OCI-M1 (cell line): ENCODE measurements around the gene IKZF1.
A peak's percentile ranks its signal among the peaks of the same experiment; 100 is the strongest.

Source experiments
- DNase-seq: peaks from one replicate; lab custom pipeline; 2025; lab: John Stamatoyannopoulos, UW

The IKZF1 gene

DNA sequence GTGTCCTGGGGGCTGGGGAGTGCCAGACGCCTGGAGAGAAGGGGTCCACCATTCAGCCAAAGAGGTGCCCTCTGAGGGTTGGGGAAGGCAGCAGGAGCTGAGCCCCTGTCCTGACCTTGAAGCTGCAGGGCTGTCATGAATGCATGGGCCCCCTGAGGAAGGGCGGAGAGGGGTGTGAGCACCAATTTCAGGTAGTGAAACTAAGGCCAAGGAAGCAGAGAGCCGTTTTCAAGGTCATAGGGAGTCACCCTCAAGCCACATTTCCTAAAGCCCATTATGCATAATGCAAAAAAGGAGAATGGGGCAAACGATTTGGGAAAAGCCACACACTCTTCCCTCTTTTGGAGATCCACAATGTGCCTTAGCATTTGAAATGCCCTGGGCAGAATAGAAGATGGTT lies 108.5 kb downstream of the IKZF1 start:
- no peak for DNase-seq

DNA sequence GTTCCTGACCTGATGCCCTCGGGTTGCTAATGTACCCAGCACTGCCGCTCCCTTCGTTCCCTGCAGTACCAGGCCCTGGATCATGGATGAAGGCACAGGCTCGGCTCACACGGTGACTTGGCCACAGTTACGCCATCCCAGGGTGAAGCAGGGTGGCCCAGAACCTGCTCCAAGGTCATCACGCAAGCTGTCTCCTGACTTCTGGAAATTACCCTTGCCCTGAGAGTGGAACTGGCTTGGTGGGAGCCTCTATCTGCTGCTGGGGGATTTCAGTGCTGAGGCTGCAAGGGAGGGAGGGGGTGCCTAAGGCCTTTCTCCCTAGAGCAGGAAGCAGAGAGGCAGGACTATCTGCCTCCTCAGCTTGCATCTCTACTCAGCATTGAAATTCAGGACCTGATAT lies 109.0 kb downstream of the IKZF1 start:
- DNase-seq, result no peak

DNA sequence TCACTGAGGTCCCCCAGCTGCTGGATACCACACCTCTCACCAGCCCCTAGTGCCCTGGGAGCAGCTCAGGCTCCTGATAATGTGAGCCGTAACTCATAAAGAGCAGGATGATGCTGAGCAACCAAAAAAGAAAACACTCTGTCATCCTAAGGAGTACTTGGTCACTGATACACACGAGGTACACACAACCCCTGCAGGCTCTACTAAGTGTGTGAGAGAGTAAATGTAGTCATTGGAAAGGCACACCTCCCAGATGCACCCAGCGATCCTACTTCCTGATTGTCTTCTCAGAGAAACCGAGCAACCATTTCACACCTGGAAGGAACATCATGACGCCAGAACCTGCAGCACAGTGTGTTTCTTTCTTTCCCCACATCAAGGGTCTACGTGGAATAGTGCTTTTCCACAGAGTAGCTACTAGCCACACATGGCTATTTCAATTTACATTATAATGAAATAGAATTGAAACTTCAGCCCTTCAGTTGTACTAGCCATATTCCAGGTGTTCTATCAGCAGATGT lies 111.4 kb downstream of the IKZF1 start:
- DNase-seq, result no peak

DNA sequence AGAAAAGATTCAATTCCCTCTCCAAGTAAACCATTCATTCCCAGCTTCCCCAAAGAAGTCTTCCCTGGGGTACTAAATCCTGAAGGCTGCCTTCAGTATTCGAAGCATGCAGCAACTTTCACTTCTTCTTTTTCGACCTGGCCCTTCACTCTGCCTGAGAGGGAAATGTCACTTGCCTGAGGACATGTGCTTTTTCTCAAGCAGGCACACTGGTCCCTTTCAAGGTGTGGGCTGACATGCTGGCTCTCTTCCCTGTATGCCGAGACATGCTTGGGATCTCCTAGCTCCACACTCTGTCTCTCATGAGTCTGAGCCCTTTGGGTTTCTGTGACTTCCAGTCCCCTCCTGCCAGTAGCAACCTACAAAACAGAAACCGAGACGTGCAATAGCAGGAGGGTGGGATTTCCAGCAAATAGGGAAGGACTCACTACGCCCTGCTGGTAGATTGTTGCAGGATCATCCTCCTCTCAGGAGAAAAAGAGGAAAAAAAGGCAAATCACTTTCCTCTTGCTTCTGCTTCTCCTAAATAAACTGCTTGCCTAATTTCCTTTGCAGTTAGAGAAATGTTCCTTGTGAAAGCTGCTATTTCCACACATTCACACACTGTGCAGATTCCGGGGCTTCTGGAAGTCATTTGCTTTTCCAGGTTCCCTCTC lies 112.1 kb downstream of the IKZF1 start:
- peak; percentile 35 for DNase-seq

DNA sequence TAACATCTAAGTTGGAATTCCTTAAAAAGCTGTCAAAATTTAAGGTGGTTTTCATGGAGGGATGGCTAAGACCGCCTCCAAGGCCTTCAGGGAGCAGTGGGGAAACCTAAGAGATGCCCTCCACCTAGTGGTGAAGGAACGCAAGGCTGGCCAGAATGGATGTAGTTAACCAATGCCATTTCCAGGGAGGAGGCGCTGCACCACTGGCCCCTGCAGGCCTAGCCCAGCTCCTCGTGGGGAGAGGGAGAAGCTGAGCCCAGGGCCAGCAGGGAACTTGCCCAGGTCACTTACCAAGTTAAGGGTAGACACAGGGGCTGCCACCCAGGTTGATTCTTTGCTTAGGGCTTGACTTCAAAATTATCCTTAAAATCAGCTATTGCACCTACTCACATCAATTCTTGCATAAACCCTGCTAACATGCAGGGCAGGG lies 113.6 kb downstream of the IKZF1 start:
- DNase-seq, result peak; percentile 85

DNA sequence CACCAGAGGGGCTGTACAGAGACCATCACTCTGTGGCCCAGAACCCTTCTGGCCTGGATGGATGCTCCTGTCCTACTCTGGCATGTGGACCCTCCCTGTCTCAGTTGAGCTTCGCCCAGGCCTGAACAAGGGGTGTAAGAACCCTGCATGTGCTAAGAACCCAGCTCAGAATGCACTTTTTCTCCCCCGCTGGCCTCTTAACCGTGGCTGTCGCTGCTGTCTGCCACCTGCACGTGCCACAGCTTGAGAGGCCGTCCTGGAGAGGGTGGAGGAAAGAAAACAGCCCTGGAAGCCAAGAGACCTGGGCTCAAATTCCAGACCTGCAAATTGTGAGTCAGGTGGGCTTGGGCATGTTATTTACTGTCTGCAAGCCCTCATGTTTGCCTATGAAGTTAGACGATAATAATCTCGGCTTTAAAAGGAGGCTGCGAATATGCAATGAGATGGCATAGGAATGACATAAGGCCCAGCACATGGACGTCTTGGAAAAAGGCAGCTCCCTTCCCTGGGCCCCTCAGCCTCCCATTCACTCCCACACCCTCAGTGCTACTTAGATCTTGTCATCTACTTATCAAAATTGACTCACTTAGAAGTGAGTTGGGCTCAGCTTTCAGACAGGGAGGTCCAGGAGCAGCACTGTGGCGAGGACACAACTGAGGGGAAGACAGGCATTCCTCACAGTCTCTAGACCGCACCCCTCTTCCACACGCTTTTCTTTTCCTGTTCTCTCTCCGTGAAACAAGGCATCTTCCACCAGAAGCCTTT lies 114.2 kb downstream of the IKZF1 start:
- no peak for DNase-seq

DNA sequence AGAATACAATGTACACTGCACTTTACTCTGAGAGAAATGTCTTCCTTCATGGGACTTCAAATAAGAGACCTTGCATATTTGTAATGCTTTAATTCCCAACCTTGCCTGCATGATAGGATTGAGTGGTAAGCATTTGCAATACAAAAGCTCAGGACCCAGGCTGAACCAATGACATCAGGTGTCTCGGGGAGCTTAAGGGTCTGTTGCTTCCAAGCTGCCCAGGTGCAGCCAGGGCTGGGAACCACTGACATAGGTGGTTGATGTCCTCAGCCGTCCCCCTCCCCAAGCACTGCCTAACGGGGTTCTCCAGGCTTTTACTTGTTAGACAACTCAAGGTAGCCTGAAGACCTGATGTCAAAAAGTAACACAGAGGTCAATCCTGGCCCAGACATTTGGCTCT lies 116.5 kb downstream of the IKZF1 start:
- DNase-seq, result no peak

DNA sequence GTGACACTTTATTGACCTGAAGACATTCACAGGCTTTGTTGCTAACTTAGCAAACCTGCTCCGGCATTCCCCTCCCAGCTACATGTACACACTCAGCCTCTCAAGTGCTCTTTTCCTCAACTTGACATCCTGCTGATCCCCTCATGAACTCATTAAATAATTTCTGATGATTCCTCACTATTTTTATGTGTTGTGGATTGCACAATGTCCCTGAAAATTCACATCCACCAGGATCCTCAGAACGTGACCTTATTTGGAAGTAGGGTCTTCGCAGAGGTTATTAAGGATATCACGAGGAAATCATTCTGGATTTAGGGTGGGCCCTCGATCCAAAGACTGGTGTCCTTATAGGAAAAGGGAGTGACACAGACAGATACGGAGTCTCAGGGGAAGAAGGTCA lies 118.3 kb downstream of the IKZF1 start:
- DNase-seq, result no peak

DNA sequence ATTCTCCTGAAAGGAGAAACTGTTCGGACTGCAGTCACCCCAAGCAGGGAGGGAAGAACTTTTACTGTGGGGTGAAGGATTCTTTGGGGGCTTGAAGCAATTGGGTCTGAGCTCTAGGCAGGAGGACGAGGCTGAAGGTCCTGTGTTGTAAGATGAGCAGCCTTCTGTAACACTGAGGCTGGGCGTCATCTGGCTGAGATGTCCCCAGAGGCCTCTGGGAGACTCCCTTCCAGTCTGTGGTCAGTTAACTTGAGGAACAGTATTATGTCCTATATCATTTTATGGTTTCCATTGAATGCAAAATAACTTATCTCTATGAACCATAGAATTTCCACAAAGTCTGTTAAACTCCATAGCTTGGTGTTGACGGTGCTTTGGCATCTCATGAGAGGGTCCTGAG lies 119.3 kb downstream of the IKZF1 start:
- DNase-seq, result no peak

DNA sequence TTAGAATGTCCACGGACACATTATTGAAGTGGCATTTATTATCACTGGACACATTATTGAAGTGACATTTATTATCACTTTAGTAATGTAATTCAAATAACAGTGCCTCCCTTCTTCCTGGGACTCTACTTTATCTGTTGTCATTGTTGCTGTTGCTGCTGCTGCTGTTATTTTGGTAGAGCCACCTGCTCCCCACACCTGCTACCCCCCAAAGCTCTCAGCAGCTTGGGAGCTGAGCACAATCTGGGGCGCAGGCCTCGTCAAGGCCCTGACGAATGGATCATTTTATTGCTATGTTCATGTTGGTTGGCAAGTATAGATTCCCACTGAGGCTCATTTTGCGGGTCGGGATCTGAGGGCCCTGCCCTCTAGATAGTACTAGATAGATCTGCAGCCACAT lies 120.8 kb downstream of the IKZF1 start:
- DNase-seq, result no peak

DNA sequence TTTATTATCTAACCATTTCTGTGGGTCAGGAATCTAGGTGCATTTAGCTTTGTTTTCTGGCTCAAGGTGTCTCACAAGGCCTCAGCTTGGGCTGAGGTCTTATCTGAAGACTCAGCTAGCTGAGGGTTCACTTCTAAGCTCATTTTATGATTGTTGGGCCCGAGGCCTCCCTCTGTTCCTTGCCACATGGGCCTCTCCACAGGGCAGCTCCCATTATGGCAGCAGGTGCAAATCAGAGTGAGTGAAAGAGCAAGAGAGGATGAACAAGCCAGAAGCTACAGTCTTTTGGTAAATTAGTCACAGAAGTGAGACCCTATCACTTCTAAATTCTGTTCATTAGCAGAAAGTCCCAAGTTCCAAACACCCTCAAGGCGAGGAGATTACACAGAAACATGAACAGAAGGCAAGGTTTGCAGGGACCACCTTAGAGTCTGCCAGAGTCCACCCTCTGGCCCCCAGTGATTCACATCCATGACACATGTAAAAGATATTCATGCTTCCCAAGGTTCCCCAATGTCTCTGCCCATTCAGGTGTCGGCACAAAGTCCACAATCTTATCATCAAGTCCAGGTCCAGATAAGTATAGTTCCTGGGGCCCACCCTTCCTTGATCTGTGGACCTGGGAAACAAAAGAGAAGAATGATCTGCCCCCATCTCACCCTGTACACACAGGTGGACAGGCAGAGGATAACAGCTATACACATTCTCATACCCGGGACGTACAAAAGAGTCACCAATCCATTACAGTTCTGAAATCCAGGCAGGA lies 121.9 kb downstream of the IKZF1 start:
- DNase-seq, result no peak

DNA sequence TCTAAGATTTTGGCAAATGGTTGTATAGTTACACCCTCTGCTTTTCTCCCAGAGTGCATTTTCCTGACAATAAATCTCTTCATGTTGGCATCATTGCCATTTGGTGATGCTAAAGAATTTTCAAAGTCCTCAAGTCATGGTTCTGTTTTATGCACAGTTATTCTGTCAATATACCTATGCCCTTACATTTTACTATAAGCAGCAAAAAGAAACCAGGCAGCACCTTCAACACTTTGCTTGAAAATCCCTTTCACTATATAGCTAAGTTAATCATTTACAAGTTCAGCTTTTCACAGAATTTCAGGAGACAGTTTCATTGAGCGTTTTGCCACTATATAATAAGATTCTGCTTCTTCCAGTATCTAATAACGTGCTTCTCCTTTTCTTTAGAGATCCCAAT lies 123.0 kb downstream of the IKZF1 start:
- DNase-seq, result no peak

DNA sequence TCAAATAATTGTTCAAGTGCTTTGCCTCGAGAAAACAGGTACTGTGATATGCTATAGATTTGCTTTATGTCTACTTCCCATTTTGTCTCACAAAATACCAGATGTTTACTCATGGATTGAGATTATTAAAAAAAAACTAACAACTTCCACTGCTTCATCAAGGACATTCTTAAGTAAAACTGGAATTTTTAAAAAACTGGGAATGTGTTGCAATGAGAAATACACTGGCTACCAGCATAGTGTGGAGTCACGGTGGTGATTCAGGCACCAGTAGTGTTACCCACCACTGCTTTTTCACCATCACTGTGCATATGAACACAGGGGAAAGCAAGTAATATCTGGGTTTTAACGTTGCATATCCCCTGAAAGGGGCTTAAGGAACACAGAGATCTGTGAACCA lies 124.4 kb downstream of the IKZF1 start:
- no peak for DNase-seq

DNA sequence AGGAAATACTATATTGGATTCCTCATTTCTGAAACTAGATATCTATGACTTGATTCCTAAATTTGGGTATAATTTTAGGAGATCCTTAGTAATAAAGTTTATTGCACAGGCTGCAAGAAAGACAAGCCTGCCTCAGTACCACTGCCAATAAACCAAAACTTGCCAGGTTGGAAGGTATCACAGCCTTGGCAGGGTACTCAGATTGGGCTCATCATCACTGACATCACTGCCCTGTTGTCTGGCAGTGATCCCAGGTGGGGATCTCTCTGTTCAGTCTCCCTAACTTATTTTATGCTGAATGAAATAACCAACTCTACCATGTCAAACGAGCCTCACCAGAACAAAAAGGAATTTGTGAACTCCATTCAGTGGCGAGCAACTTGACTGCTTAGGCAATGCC lies 126.8 kb downstream of the IKZF1 start:
- DNase-seq, result no peak

DNA sequence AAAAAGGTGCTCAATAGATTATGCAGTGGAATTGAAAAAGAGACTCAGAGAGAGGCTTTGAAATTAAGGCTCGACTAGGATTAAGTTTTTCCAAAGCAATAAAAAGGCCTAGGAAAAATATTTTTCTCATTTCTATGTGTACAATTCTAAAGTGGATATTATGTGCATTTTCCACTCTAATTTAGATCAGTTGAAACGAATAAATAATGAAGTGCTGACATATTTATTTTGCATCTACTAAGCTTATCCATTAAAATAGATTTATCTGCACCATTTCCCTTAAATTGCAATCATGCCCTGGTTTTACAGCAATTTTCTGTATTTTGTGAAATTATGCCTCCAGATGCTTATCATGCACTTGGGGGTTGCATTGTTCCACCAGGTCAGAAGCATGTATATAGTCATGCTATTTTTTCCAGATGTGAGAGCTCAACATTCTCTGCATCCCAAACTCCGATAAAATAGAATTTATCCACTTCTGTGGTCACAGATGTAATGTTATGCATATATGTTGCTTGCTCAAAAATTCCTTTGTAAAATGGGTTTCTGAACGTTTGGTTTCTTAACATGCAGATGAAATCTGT lies 127.3 kb downstream of the IKZF1 start:
- DNase-seq, result no peak

DNA sequence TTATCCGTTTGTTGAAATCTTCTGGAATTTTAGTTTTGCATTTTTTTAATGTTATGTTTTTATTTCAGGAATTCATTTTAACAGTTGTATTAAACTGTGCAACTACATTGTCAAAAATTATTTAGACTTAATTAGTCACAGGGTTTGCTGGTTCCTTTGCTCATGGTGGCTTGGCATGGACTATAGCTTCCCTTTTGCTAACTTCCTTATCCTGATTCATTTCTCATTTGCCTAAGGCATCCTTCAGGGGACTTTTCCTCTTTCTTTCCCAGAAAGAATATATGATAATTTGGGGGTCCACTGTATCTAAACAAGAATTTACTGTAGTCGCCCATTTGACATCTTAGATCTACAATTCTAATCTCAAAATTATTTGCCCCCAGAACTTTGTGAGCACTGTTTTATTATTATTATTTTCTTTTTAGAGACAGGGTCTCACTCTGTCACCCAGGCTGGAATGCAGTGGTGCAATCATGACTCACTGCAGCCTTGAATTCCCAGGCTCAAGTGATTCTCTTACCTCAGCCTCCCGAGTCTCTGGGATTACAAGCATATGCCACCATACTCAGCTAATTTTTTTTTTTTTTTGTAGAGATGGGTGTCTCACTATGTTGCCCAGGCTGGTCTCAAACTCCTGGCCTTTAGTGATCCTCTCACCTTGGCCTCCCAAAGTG lies 131.8 kb downstream of the IKZF1 start:
- no peak for DNase-seq

DNA sequence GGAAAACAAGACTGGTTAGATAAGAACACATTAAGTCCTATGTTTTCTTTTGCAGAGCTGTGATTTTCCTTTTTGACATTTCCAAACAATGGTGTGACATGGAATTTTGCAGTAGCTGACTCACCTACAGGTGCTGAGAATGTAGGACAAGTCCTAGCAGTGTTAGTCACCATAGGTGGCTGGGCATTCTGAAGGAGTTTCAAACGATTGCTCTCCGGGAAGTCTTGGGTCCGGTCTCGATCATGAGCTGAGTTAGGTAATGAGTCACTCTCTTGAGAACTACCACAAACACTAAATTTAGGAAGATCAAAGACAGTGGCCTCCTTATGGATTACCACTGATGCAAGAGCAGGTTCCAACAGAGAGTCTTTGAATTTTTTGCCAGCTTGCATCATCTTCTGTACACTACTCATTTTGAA lies 142.0 kb downstream of the IKZF1 start:
- no peak for DNase-seq

DNA sequence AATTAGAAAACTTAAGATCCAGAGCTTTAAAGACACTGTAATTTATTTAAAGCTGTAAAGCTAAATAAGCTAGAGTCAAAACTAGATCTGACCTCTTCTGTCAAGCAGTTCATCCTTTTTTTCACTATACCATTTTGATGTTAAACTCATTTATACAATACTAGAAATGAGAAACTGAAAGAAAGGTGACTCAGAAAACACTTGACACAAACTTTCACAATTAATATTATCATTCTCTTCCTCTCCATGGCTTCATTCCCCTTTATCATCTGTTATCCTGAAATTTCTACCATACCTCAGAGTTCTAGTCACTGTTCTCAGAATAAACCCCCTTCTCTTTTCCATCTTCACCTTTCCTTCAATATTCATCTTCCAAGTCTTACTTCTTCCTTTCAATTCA lies 144.3 kb downstream of the IKZF1 start:
- no peak for DNase-seq

DNA sequence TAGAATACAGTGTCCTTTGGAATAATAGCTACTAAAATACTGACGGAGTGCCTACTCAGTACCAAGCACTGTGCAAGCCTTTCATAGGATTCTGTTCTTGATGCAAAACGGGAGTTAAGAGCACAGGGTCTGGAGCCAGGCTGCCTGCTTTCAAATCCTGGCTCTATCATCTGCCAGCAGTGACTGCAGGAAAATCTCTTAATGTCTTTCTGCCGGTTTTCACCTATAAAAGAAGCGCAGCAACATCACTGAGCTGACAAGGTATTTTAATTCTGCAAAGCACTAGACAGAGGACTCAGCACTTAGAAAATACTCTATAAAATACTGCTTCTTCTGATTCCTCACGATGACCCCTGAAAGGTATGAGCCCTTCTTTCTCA lies 145.0 kb downstream of the IKZF1 start:
- DNase-seq, result peak; percentile 24

DNA sequence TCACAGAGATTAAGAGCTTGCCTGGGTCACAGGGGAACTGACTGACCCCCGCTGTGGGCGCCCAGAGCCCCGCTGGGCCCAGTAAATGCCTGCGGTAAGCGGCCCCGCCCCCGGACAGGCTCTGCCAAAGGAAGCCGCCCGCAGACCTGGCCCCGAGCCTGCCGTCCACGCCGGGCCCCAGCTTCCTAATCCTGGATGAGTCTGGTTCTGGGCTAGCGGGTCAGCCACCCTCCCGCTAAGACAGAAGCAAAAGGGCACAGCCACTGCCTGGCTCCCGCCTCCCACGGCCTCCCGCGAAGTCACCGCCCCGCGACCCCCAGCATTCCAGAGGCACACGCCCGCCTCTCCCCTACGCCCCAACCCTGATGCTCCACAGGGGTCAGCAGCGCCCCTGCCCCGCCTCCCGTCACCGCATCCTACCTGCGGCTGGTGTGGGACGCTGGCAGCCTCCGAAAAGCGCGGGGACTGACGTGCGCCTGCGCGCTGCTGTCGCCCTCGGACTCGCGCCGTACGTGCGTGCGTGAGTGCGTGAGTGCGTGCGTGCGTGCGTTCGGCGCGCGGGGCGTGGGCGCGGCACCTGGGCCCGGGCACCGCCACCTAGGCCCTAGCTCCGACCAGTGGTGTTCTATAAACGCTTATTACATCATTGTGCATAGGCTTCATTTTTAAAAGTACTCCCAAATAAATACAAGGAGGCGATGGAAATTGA lies 145.5 kb downstream of the IKZF1 start, which contains the start of gene FIGNL1:
Gene FIGNL1, minus strand, starts transcription at position 470 of the 709 bp plus-strand sequence. CDS start 3,063 bp downstream, outside the sequence.
- peak; percentile 80 for DNase-seq

DNA sequence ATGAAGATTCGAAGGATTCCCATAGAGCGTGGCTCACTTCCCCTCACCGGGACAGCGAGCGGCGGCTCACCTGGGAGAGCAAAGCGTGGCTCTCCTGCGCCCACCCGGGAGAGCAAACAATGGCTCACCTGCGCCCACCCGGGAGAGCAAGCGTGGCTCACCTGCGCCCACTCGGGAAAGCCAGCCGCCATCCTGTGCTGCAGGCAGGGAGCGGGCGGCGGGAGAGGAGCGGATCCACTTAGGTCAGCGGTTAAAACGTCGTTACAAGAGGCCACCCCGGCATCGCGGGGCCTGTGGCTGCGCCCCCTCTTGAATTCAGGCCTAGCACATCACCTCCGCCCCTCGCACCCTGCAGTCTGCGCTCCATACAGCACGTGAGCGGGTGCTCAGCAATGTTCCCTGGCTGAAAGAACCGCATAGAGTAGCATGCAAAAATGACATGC lies 146.1 kb downstream of the IKZF1 start:
- no peak for DNase-seq
